ENCODE data around the gene UROS. TPM values are rescaled to one million over a fixed set of nuclear protein-coding genes. Genes with fewer than 3 reads are reported as not detected.

The UROS gene
- total RNA-seq, 1 experiment from 2014 or later = 48.7 TPM

DNA sequence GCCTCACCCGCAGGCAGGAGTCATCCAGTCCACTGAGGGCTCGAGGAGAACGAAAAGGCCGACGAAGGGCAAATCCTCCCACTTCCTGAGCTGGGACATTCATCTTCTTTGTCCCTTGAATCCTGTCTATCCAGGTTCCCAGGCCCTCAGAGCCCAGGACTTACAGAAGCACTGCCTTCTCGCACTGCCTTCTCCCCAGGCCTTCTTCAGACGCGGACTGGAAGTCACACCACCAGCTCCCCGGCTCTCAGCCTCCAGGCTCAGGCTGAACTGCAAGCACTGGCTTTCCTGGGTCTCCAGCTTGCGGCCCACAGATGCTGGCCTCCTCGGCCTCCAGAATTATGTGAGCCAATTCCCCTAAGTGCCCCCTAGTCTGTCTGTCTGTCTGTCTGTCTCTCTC, 41.0 kb downstream of the UROS start (continued):
- TF ChIP-seq, protein P1, sequence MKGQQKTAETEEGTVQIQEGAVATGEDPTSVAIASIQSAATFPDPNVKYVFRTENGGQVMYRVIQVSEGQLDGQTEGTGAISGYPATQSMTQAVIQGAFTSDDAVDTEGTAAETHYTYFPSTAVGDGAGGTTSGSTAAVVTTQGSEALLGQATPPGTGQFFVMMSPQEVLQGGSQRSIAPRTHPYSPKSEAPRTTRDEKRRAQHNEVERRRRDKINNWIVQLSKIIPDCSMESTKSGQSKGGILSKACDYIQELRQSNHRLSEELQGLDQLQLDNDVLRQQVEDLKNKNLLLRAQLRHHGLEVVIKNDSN (CRISPR knock-in tag; IDR thresholded peaks at IDR 0.05) = no peak
- TF ChIP-seq, protein P2, sequence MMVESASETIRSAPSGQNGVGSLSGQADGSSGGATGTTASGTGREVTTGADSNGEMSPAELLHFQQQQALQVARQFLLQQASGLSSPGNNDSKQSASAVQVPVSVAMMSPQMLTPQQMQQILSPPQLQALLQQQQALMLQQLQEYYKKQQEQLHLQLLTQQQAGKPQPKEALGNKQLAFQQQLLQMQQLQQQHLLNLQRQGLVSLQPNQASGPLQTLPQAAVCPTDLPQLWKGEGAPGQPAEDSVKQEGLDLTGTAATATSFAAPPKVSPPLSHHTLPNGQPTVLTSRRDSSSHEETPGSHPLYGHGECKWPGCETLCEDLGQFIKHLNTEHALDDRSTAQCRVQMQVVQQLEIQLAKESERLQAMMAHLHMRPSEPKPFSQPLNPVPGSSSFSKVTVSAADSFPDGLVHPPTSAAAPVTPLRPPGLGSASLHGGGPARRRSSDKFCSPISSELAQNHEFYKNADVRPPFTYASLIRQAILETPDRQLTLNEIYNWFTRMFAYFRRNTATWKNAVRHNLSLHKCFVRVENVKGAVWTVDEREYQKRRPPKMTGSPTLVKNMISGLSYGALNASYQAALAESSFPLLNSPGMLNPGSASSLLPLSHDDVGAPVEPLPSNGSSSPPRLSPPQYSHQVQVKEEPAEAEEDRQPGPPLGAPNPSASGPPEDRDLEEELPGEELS (CRISPR knock-in tag; IDR thresholded peaks at IDR 0.05) = no peak
- TF ChIP-seq, protein P3, sequence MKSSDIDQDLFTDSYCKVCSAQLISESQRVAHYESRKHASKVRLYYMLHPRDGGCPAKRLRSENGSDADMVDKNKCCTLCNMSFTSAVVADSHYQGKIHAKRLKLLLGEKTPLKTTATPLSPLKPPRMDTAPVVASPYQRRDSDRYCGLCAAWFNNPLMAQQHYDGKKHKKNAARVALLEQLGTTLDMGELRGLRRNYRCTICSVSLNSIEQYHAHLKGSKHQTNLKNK (CRISPR knock-in tag; IDR thresholded peaks at IDR 0.05) = no peak
- TF ChIP-seq FOXK1 (CRISPR knock-in tag; IDR thresholded peaks at IDR 0.05) (no peak), HMGA2 (CRISPR knock-in tag; IDR thresholded peaks at IDR 0.05) (no peak), TEAD4 (CRISPR knock-in tag; IDR thresholded peaks at IDR 0.05) (no peak), ZNF121 (CRISPR knock-in tag; IDR thresholded peaks at IDR 0.05) (no peak), IRF1 (CRISPR knock-in tag; IDR thresholded peaks at IDR 0.05) (no peak), OVOL2 (CRISPR knock-in tag; IDR thresholded peaks at IDR 0.05; ENCODE audit: borderline replicate concordance) (no peak), FOXJ3 (CRISPR knock-in tag; IDR thresholded peaks at IDR 0.05; ENCODE audit: borderline replicate concordance) (no peak), SOX15 (CRISPR knock-in tag; IDR thresholded peaks at IDR 0.05) (no peak)
- TF ChIP-seq, protein P4, sequence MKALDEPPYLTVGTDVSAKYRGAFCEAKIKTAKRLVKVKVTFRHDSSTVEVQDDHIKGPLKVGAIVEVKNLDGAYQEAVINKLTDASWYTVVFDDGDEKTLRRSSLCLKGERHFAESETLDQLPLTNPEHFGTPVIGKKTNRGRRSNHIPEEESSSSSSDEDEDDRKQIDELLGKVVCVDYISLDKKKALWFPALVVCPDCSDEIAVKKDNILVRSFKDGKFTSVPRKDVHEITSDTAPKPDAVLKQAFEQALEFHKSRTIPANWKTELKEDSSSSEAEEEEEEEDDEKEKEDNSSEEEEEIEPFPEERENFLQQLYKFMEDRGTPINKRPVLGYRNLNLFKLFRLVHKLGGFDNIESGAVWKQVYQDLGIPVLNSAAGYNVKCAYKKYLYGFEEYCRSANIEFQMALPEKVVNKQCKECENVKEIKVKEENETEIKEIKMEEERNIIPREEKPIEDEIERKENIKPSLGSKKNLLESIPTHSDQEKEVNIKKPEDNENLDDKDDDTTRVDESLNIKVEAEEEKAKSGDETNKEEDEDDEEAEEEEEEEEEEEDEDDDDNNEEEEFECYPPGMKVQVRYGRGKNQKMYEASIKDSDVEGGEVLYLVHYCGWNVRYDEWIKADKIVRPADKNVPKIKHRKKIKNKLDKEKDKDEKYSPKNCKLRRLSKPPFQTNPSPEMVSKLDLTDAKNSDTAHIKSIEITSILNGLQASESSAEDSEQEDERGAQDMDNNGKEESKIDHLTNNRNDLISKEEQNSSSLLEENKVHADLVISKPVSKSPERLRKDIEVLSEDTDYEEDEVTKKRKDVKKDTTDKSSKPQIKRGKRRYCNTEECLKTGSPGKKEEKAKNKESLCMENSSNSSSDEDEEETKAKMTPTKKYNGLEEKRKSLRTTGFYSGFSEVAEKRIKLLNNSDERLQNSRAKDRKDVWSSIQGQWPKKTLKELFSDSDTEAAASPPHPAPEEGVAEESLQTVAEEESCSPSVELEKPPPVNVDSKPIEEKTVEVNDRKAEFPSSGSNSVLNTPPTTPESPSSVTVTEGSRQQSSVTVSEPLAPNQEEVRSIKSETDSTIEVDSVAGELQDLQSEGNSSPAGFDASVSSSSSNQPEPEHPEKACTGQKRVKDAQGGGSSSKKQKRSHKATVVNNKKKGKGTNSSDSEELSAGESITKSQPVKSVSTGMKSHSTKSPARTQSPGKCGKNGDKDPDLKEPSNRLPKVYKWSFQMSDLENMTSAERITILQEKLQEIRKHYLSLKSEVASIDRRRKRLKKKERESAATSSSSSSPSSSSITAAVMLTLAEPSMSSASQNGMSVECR (CRISPR knock-in tag; IDR thresholded peaks at IDR 0.05; ENCODE audit: borderline replicate concordance) = no peak

- 0 out of 2 replicates have a peak, but pooled peaks cover 2% of the 10 kb centered on the region for H3K27me3 Mint-ChIP-seq (ENCODE audit: low read depth)
- H3K9me3 Mint-ChIP-seq = peaks cover 18% of the 10 kb centered on the region
- no peaks in the 10 kb centered on the region for H3K36me3 Mint-ChIP-seq
- ATAC-seq (no peak), DNase-seq (ENCODE audit: low spot score) (no peak)
- POLR2A ChIA-PET = no interaction called here
- H3K27ac Mint-ChIP-seq = no peak overlapping the region
- no peaks in the 10 kb centered on the region for H3K4me1 Mint-ChIP-seq
- CTCF ChIA-PET = no interaction called here
- H3K4me3 Mint-ChIP-seq = no peak overlapping the region
- TF ChIP-seq SMAD4 (CRISPR knock-in tag; IDR thresholded peaks at IDR 0.05) (no peak), MXD4 (CRISPR knock-in tag; IDR thresholded peaks at IDR 0.05; ENCODE audit: borderline replicate concordance) (no peak), ATF6 (CRISPR knock-in tag; IDR thresholded peaks at IDR 0.05) (no peak), SOX15 (CRISPR knock-in tag; IDR thresholded peaks at IDR 0.05) (no peak), NFE2L1 (CRISPR knock-in tag; IDR thresholded peaks at IDR 0.05) (no peak)
- TF ChIP-seq, protein P5, sequence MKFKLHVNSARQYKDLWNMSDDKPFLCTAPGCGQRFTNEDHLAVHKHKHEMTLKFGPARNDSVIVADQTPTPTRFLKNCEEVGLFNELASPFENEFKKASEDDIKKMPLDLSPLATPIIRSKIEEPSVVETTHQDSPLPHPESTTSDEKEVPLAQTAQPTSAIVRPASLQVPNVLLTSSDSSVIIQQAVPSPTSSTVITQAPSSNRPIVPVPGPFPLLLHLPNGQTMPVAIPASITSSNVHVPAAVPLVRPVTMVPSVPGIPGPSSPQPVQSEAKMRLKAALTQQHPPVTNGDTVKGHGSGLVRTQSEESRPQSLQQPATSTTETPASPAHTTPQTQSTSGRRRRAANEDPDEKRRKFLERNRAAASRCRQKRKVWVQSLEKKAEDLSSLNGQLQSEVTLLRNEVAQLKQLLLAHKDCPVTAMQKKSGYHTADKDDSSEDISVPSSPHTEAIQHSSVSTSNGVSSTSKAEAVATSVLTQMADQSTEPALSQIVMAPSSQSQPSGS (CRISPR knock-in tag; IDR thresholded peaks at IDR 0.05; ENCODE audit: borderline replicate concordance, low read depth) = no peak
- TF ChIP-seq, protein P6, sequence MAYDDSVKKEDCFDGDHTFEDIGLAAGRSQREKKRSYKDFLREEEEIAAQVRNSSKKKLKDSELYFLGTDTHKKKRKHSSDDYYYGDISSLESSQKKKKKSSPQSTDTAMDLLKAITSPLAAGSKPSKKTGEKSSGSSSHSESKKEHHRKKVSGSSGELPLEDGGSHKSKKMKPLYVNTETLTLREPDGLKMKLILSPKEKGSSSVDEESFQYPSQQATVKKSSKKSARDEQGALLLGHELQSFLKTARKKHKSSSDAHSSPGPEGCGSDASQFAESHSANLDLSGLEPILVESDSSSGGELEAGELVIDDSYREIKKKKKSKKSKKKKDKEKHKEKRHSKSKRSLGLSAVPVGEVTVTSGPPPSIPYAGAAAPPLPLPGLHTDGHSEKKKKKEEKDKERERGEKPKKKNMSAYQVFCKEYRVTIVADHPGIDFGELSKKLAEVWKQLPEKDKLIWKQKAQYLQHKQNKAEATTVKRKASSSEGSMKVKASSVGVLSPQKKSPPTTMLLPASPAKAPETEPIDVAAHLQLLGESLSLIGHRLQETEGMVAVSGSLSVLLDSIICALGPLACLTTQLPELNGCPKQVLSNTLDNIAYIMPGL (CRISPR knock-in tag; IDR thresholded peaks at IDR 0.05) = no peak
These were observed 41.7 kb downstream of the UROS start for GRCh38 chr10:125781374-125781773.

Data from WTC11 (cell line).